GM12878 (cell line): ENCODE data around the gene KRT6B. TPM values are rescaled to one million over a fixed set of nuclear protein-coding genes. Genes with fewer than 3 reads are reported as not detected.

ENCODE experiments used
- ATAC-seq: fragments of 200-7000 bp; cut with Tn5 transposase; 3 replicates; pipeline ENCODE4 v1.9.1; 2020; ENCODE audit warnings: mild to moderate bottlenecking, moderate library complexity
- BruUV-seq: library from RNA; stranded (reverse); fragments of 400-500 nt; replicated peaks from 2 replicates; lab custom pipeline; 2021; lab: Mats Ljungman, UMichigan
- CTCF ChIA-PET: fragments of 300-600 bp; sonication (Branson Sonifier 250); formaldehyde crosslinking; extraction: SDS; loops from one replicate; lab custom pipeline; 2021; ENCODE audit warnings: inconsistent platforms; lab: Yijun Ruan, JAX
- POLR2A ChIA-PET: fragments of 350-600 bp; formaldehyde crosslinking; extraction: SDS; loops from one replicate; lab custom pipeline; 2021; ENCODE audit warnings: inconsistent platforms; lab: Charles Lee
- RAD21 ChIA-PET: fragments of 300-600 bp; sonication (Branson Sonifier 250); formaldehyde crosslinking; loops from one replicate; lab custom pipeline; 2023; ENCODE audit warnings: antibody characterized with exemption; ENCODE audit not compliant: unreplicated experiment; lab: Charles Lee
- SMC1A ChIA-PET: fragments of 300-600 bp; sonication (Branson Sonifier 250); formaldehyde crosslinking; loops from one replicate; lab custom pipeline; 2023; ENCODE audit not compliant: unreplicated experiment, uncharacterized antibody; lab: Charles Lee
- DNase-seq: peaks from one replicate; pipeline ENCODE4 v3.0.0-alpha.2; 2011; ENCODE audit warnings: low read depth, low spot score
- FAIRE-seq: peaks from 3 replicates; lab custom pipeline; 2011; peaks lifted over from hg19 to GRCh38; lab: Jason Lieb, UNC
- H2AFZ ChIP-seq: 2 replicates; pipeline ENCODE4 v1.6.0; 2011; ENCODE audit warnings: low read depth, low read length, control low read depth; ENCODE audit not compliant: control insufficient read depth
- H3K27ac ChIP-seq: 2 replicates; pipeline ENCODE4 v1.5.1; 2011; ENCODE audit warnings: control low read depth; ENCODE audit not compliant: control insufficient read depth, insufficient read depth
- H3K27me3 ChIP-seq, 2 experiments: replicated peaks in 1 of 2; 2 replicates each; pipeline versions ENCODE4 v1.6.0 to v1.6.1; 2011; ENCODE audit warnings: low read length in 1 of 2; ENCODE audit not compliant: control insufficient read depth in 2 of 2, insufficient read depth in 2 of 2
- H3K36me3 ChIP-seq, 2 experiments: 2 replicates each; pipeline ENCODE4 v1.5.1; 2011; ENCODE audit warnings: low read length in 1 of 2; ENCODE audit not compliant: control insufficient read depth in 2 of 2, insufficient read depth in 2 of 2
- H3K4me1 ChIP-seq: 2 replicates; pipeline ENCODE4 v1.6.1; 2011; ENCODE audit warnings: mild to moderate bottlenecking, low read length, moderate library complexity, mixed read lengths; ENCODE audit not compliant: control insufficient read depth, insufficient read depth
- H3K4me2 ChIP-seq: 2 replicates; pipeline ENCODE4 v1.6.0; 2011; ENCODE audit warnings: control low read depth; ENCODE audit not compliant: control insufficient read depth, insufficient read depth
- H3K4me3 ChIP-seq: fragments of 200-600 bp; sonication (generic); 2 replicates; pipeline ENCODE4 v1.5.1; 2016
- H3K79me2 ChIP-seq: 2 replicates; pipeline ENCODE4 v1.6.0; 2011; ENCODE audit warnings: low read length; ENCODE audit not compliant: control insufficient read depth, insufficient read depth
- H3K9ac ChIP-seq: 2 replicates; pipeline ENCODE4 v1.8.0; 2011; ENCODE audit warnings: low read length, control low read depth, mixed read lengths; ENCODE audit not compliant: control insufficient read depth, insufficient read depth
- H3K9me3 ChIP-seq: replicated peaks from 3 replicates; pipeline ENCODE4 v1.5.1; 2011; ENCODE audit warnings: mild to moderate bottlenecking, low read length; ENCODE audit not compliant: control insufficient read depth, insufficient read depth
- H4K20me1 ChIP-seq: 2 replicates; pipeline ENCODE4 v1.6.0; 2011; ENCODE audit not compliant: control insufficient read depth, insufficient read depth
- E4F1 ChIP-seq: fragments of 450-650 bp; IDR thresholded peaks from 2 replicates; pipeline ENCODE4 v1.6.1; 2018; ENCODE audit warnings: borderline replicate concordance, mild to moderate bottlenecking; ENCODE audit not compliant: partially characterized antibody
- ESRRA ChIP-seq: IDR thresholded peaks from 2 replicates; pipeline ENCODE4 v1.6.1; 2012; ENCODE audit warnings: mild to moderate bottlenecking, low read length, improper control_type of control experiment
- ETV6 ChIP-seq, 2 experiments: fragments of 450-650 bp in 1 of 2; IDR thresholded peaks in 1 of 2; conservative IDR thresholded peaks in 1 of 2; 2 replicates each; pipeline ENCODE4 v1.6.1; 2014; ENCODE audit warnings: antibody characterized with exemption in 1 of 2, borderline replicate concordance in 1 of 2, low read depth in 1 of 2, mild to moderate bottlenecking in 1 of 2, moderate library complexity in 1 of 2
- IKZF2 ChIP-seq, 2 experiments: fragments of 450-650 bp; IDR thresholded peaks; 2 replicates each; pipeline ENCODE4 v1.6.1; 2017; ENCODE audit warnings: mild to moderate bottlenecking in 2 of 2, moderate library complexity in 2 of 2
- IRF3 ChIP-seq: fragments of 450-650 bp; IDR thresholded peaks from 2 replicates; pipeline ENCODE4 v1.6.1; 2014; ENCODE audit warnings: mild to moderate bottlenecking
- JUNB ChIP-seq: IDR thresholded peaks from 2 replicates; pipeline ENCODE4 v1.6.1; 2016; ENCODE audit warnings: antibody characterized with exemption, mild to moderate bottlenecking
- NR2C1 ChIP-seq: fragments of 450-650 bp; IDR thresholded peaks from 2 replicates; pipeline ENCODE4 v1.6.1; 2017; ENCODE audit warnings: antibody characterized with exemption, mild to moderate bottlenecking, moderate library complexity
- PKNOX1 ChIP-seq: fragments of 450-650 bp; IDR thresholded peaks from 2 replicates; pipeline ENCODE4 v1.6.1; 2016; ENCODE audit warnings: mild to moderate bottlenecking
- PRDM15 ChIP-seq: fragments of 450-650 bp; formaldehyde crosslinking; IDR thresholded peaks from 2 replicates; pipeline ENCODE4 v1.4.0; 2020; ENCODE audit warnings: mild to moderate bottlenecking, moderate library complexity
- SP1 ChIP-seq: IDR thresholded peaks from one replicate; pipeline ENCODE4 v1.6.1; 2011; ENCODE audit warnings: low read depth, low read length
- ZBTB4 ChIP-seq: fragments of 450-650 bp; formaldehyde crosslinking; IDR thresholded peaks from 2 replicates; pipeline ENCODE4 v1.4.0; 2022; ENCODE audit warnings: mild to moderate bottlenecking, moderate library complexity
- ZNF274 ChIP-seq: IDR thresholded peaks from one replicate; pipeline ENCODE4 v1.8.0; 2011; ENCODE audit not compliant: insufficient read length, insufficient read depth
- WGBS: methylation state at CpG from one replicate; pipeline ENCODE4 v1.1.6; 2016; ENCODE audit warnings: low lambda C conversion rate; ENCODE audit not compliant: insufficient replicate concordance, insufficient coverage; ENCODE audit errors: missing lambda C conversion rate; 5-methylcytosine and 5-hydroxymethylcytosine counted together
- in situ Hi-C: fragments of 300-500 bp; cut with MboI; formaldehyde crosslinking; loops from 9 replicates; pipeline ENCODE4 v1.14.3; 2018; ENCODE audit warnings: mixed read lengths
- intact Hi-C: fragments of 100-400 bp; cut with micrococcal nuclease; formaldehyde crosslinking; loops from one replicate; pipeline ENCODE4 v1.14.2; 2022; ENCODE audit not compliant: unreplicated experiment
- polyA plus RNA-seq, 11 experiments: library from polyadenylated mRNA; depleted of rRNA in 4 of 11; unstranded in 6 of 11; stranded (reverse) in 5 of 11; fragments of >200 nt; fragmentation: Nextera tagmentation in 4 of 11; fragmentation: Illumina TruSeq in 1 of 11; extraction: Ambion mirVana in 4 of 11; extraction: Trizol in 1 of 11; gene quantifications; 1 replicate in 1 of 11; 2 replicates in 10 of 11; pipeline versions ENCODE4 v1.2.1 to v1.2.3, GENCODE V29; 2011 to 2016; ENCODE audit warnings: inconsistent platforms in 2 of 11, missing spikeins in 2 of 11, low read depth in 1 of 11
- total RNA-seq, 4 experiments: library from RNA; depleted of rRNA in 3 of 4; stranded (reverse); fragments of >200 nt in 3 of 4; fragmentation: Illumina TruSeq in 1 of 4; extraction: Trizol in 1 of 4; gene quantifications; 2 replicates each; pipeline versions ENCODE4 v1.2.1 to v1.2.3, GENCODE V29; 2013 to 2021

Gene KRT6B
- total and polyA plus RNA-seq, 10 of the 15 experiments (the other 5 are each of a cell fraction or from before 2014, with no cell fraction given), result 0.07 TPM; not detected in 9

- no peak overlapping the region for H3K4me2 ChIP-seq
- DNase-seq (no peak), FAIRE-seq (no peak), ATAC-seq (no peak)
- ChIA-PET POLR2A (no interaction called here), CTCF (no interaction called here), SMC1A (no interaction called here), RAD21 (no interaction called here)
- H2AFZ ChIP-seq, result no peak overlapping the region
- TF ChIP-seq PKNOX1, result no peak
- no peak for TF ChIP-seq IKZF2 (IDR thresholded peaks at IDR 0.05)
- TF ChIP-seq E4F1, result no peak
- no peak for TF ChIP-seq ETV6 (conservative IDR thresholded peaks at IDR 0.05 in 1 of 2, IDR thresholded peaks at IDR 0.05 in 1 of 2; ENCODE audit: borderline replicate concordance in 1 of 2, low read depth in 1 of 2)
- no peak for TF ChIP-seq JUNB
- no peak for TF ChIP-seq SP1
- TF ChIP-seq PRDM15 (CRISPR knock-in tag), result no peak
- no peak for TF ChIP-seq ZBTB4 (CRISPR knock-in tag)
- no peak for TF ChIP-seq IRF3
- no peak for TF ChIP-seq ZNF274
- TF ChIP-seq NR2C1, result no peak
- no peak for TF ChIP-seq ESRRA
- BruUV-seq, result no TSS peak
- WGBS, result 0% methylated on average over 3 of the region's 3 CpGs
- no peaks in the 10 kb centered on the region for H3K79me2 ChIP-seq
- no peaks in the 10 kb centered on the region for H3K27me3 ChIP-seq
- intact Hi-C loops (no loop called here), in situ Hi-C loops (no loop called here)
- no peaks in the 10 kb centered on the region for H3K36me3 ChIP-seq
- no peaks in the 10 kb centered on the region for H4K20me1 ChIP-seq
- no peaks in the 10 kb centered on the region for H3K4me1 ChIP-seq
- H3K9ac ChIP-seq, result no peak overlapping the region
- H3K27ac ChIP-seq, result no peak overlapping the region
- no peak overlapping the region for H3K4me3 ChIP-seq
- no peaks in the 10 kb centered on the region; the same call in 2 of the 3 replicates for H3K9me3 ChIP-seq
Measured at GRCh38 chr12:52480073-52480472, 28.1 kb upstream of the KRT6B start.
